Activated CD4-positive, alpha-beta T cell treated with anti-CD3 and anti-CD28 coated beads, Interleukin-2, Interleukin-6, amounts not matched to agents 100 ng/mL and 50 ng/mL, durations not matched to agents 16 hours and 8 hours (primary cell): Measurements from ENCODE around the gene SPEN.

ENCODE experiments used
- DNase-seq: peaks from one replicate; pipeline ENCODE4 v3.0.0-alpha.2; 2020

Gene SPEN

GRCh38 chr1:15937706-15938168 is 90.2 kb downstream of the SPEN start:
- no peak for DNase-seq

GRCh38 chr1:15938628-15939161 is 91.2 kb downstream of the SPEN start:
- no peak for DNase-seq

GRCh38 chr1:15939181-15940109 is 91.9 kb downstream of the SPEN start:
- DNase-seq, result no peak

- no peak for DNase-seq
Measured at GRCh38 chr1:15940110-15941043, 92.9 kb downstream of the SPEN start.

GRCh38 chr1:15941044-15941840 is 93.7 kb downstream of the SPEN start:
- no peak for DNase-seq

- DNase-seq, result no peak
Measured at GRCh38 chr1:15941899-15942660, 94.6 kb downstream of the SPEN start.

- no peak for DNase-seq
Measured at GRCh38 chr1:15942661-15943327, 95.3 kb downstream of the SPEN start.

GRCh38 chr1:15943328-15943991 is 96.0 kb downstream of the SPEN start:
- DNase-seq, result no peak

GRCh38 chr1:15943992-15944307 is 96.4 kb downstream of the SPEN start:
- DNase-seq, result no peak

- DNase-seq, result no peak
Measured at GRCh38 chr1:15944308-15945010, 97.0 kb downstream of the SPEN start.

GRCh38 chr1:15945011-15945831 is 97.7 kb downstream of the SPEN start:
- DNase-seq, result no peak

- DNase-seq, result no peak
Measured at GRCh38 chr1:15945832-15946448, 98.4 kb downstream of the SPEN start.

- DNase-seq, result no peak
Measured at GRCh38 chr1:15946571-15947381, 99.3 kb downstream of the SPEN start.

GRCh38 chr1:15947382-15948090 is 100.0 kb downstream of the SPEN start:
- peak; percentile 40 for DNase-seq

GRCh38 chr1:15948091-15948591 is 100.6 kb downstream of the SPEN start:
- DNase-seq, result no peak

GRCh38 chr1:15948595-15949452 is 101.3 kb downstream of the SPEN start:
- peak; percentile 52 for DNase-seq
